HT1080 (cell line): Measurements from ENCODE around the gene GALNTL6. TPM values are rescaled to one million over a fixed set of nuclear protein-coding genes. Genes with fewer than 3 reads are reported as not detected.

Experiments
- DNase-seq: peaks from one replicate; pipeline ENCODE4 v3.0.0-alpha.2; 2015; ENCODE audit warnings: low read depth
- total RNA-seq: library from RNA; depleted of rRNA; stranded (reverse); fragments of >200 nt; shearing (Covaris generic); gene quantifications from 2 replicates; pipeline ENCODE4 v1.2.3, GENCODE V29; 2014

Gene GALNTL6
- total RNA-seq, 1 experiment from 2014 or later: not detected

DNA sequence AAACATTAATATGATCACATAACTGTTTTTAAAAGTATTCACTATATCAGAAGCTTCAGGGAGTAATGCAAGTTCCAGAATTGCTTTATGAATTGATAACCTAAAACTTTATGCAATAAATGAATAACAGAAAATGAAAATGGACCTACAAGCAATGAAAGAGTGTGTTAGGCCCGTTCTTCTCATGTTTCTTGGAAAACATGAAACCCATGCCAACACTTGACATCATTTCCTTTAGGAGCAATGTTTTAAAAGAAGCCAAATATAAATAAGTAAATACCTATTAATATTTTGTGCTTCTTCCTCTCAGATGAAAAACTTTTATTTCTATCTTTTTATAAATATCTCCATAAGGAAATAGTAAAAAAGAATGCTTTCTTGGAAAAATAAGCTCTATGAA, 1232.4 kb downstream of the GALNTL6 start:
- DNase-seq: no peak

DNA sequence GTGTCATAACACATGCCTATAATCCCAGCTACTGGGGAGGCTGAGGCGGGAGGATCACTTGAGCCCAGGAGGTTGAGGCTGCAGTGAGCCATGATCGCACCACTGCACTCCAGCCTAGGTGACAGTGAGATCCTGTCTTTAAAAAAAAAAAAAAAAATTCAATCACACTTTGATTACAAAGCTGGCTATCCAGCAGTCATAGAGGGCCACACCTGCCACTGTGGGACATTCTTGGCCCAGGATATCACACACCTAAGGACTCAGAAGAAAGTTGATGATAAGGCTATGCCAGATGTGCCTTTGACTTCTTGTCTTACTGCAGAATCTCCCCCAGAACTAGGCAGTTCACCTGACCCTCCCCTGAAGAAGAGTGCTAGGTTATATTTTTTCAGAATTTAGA, 1232.9 kb downstream of the GALNTL6 start:
- no peak for DNase-seq

DNA sequence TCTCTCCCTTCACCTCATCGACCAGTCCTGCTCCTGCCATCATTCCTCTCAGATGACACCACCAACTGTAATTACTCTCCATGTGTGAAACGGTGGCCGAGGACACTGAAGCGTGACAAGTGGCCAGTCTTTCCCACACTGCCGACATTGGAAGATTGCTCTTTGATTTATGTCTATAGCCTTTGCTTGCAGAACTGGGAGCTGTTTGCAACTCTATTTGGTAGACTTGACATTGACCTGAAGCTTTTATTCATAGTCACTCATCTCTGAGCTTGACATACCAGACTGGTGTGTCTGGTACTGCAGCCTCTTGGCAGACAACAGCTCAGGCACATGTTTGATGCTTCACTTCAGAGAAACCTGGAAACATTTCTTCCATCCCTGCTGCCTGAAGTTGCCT, 1233.6 kb downstream of the GALNTL6 start:
- DNase-seq: no peak

DNA sequence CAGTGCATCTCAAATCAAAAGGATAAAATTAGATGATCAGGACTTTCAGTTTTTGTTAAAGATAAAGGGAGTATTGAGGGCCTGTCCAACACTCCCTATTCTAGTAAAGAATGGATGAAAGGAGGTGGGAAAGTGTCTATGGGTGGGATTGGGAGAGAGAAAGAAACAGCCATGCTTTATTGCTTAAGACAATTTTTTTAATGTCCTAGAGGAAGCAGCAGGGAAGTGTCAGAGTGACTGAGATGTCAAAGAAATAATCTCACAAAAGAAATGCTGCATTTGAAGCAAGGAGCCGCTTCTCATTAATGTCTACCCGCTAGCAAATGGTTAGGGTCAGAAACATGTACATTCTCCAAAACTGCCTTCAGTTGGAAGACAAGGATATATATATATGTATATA, 1238.0 kb downstream of the GALNTL6 start:
- no peak for DNase-seq

DNA sequence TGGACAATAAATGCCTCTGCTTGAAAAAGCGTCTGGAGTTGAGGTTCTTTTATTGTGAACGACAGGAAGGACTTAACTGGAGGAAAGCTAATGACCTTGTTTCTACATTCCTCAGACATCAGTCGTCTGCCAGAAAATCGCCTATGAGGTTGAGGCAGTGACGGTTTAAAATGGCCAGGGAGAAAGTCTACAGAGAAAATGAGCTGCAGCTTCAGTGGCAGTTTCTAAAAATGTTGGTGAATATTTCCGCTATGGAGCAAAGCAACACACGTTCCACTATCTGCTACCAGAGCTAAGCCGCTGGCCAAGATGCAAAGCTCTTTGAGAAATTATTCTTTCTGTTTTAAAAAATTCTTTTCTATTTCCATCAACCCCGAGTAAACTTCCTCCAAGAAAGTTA, 1238.5 kb downstream of the GALNTL6 start:
- DNase-seq: no peak

DNA sequence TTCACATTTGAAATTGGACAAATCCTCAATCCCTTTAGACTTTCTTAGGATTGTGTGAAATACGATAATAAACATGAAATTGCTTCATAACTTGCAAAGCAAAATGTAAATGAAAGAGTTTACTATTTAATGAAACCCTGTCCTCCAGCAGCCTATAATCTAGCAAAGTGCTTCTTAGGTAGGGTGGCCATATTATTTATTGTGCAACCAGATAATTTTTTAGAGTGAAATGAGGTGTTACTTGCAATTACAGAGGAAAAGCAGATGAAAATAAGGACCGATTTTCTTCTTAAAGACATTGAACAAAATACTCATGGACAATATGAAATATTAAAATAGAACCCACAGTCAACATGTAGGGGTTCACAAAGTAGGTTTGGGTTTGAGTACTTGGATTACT, 1239.2 kb downstream of the GALNTL6 start:
- DNase-seq: no peak

DNA sequence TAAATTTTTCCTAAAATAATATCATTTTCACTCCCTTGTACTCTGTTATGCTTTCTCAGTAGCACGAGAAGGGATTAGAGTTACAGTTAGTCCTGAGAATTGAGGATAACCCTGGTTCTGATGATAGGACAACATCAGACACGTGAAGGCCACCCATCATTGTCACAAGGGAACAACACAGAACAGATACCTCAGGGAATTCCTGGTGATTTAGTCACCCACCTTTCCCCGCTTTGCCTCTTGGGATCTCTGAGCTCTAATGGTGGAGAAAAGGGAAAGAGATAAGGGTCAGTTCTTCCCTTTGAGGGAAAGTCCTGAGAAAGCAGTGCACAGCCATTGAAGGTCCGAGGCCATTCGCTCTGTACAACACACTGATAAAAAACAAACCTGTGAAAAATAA, 1243.1 kb downstream of the GALNTL6 start:
- no peak for DNase-seq

DNA sequence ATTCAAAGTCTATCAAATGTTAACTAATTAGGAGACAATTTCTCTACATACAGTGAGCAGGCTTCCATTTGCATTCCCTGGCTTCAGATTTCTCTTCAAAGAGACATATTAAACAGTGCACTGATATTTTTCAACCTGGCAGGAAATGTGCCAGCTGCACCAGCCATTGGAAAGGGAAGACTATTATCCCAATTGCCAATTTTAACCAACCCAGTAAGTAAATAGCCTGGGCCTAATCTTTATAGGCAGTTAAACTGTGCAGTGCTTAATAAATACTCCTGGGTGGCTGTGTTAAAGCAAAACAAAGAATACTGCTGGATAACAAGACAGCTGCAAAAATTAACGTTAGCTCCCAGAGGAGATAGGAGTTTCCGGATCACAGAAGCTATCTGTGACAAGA, 1243.5 kb downstream of the GALNTL6 start:
- DNase-seq: no peak

DNA sequence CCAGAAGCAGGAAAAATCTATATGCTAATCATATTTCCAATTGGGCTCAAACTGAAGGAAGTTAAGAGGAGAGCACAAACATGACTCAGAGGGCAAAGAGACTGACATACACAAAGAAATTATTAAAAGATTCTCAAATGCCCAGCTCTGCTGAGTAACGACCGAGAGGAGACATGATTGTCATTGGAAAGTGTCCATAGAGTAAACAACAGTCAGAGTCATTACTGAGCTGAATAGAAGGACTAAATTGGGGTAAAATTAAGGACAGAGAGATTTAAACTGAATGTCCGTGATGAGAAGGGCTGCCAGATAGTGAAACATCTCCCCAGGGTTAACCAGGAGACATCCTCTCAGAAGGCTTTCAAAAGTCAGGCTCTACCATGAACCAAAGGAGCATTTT, 1244.2 kb downstream of the GALNTL6 start:
- DNase-seq: peak; percentile 60

DNA sequence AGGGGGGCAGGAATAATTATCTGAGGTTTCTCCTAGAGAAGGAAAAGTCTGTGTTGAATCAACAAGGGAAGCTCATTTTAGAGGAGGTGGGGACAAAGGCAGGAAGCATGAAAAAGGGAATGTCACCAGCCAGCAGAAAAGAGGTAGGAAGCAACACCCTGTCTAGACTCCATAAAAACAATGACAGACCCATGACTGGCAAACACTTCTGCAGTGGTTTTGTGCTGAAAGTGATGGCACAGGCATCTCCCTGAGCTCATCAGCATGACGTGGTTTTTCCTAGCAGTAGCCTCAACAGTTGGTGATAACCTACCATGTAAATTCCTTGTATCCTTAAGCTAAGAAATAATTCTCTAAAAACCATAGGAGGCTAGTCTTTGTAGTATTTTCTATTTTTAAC, 1244.7 kb downstream of the GALNTL6 start:
- DNase-seq: peak; percentile 72

DNA sequence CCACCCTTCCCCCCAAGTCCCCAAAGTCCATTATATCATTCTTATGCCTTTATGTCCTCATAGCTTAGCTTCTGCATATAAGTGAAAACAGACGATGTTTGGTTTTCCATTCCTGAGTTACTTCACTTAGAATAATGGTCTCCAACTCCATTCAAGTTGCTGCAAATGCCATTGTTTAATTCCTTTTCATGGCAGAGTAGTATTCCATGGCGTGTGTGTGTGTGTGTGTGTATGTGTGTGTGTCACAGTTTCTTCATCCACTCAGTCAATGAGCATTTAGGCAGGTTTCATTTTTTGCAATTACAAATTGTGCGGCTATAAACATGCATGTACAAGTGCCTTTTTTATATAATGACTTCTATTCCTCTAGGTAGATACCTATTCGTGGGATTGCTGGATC, 1248.0 kb downstream of the GALNTL6 start:
- DNase-seq: no peak

DNA sequence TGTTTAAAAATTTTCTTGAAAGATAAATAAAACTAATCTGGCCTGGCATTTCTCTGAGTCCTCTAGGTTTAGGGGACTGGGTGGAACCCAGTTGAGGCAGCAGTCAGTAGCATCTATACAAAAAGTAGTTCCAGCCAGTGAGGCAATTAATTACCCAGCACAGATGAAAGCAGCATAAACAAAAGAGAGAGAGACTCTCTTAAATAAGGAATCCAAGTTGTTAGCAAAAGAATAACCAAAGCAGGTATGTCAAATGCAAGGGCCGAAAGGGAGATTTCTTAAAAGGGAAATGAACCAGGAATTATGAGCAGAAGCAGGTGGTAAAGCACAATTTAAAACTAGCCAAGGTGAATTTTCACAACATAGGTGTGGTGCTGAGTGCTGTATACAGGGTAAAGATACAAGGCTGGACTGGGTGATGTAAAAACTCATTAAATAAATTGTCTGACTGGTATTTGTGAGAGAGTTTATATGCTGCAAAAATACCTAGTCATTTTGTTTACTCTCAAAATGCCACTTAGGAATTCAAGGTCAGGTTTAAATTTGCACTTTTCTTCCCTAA, 1260.8 kb downstream of the GALNTL6 start:
- DNase-seq: no peak

DNA sequence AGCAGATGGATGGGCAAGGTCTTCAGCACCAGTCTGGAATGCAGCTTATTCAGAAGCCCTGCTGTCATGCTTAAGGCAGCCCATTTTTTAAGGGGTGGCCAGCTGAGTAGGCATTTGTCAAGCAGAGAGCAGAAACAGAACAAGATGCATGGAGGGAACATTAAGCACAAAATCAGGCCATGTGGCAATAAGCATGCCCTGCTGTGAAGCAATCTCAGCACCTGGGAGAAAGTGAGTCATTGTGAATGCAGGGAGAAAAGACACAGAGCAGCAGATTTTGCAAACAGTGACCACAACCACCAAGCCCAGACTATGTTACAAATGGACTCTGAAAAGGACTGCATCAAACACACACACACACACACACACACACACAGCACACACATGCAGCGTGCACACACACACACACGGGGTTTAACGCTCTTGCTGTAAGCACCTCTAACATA, 1261.3 kb downstream of the GALNTL6 start:
- peak; percentile 93 for DNase-seq

DNA sequence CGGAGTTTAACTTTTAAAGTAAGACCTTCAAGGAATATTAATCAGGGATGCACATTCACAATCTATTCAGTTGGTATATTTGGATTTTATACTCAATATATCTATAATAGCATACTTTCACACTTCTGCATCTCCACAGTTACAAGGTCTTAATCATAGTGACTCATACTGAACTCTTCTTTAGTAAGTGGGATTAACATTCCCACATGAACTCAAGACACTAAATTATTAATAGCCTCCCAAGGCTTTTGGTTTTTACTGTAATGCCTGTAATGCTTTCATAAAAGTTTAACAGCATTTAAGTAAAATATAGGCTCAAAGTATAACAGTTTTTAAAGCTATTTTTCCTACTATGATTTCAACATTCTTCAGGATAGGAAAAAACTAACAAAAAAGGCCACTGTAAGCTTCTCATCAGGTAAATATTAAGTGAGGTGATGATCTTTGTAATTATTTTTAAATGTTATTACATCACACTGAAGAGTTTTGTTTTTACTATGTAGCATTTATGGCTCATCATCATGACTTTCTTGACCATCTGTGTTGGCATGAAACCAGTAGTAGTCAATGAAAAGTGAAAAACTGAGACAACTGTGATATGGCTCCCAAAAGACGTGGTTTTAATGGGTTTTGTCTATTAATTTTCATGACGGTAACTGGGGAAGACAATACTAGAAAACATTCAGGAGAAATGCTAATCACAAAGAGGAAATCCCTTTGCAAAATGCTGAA, 1263.9 kb downstream of the GALNTL6 start:
- DNase-seq: peak; percentile 46

DNA sequence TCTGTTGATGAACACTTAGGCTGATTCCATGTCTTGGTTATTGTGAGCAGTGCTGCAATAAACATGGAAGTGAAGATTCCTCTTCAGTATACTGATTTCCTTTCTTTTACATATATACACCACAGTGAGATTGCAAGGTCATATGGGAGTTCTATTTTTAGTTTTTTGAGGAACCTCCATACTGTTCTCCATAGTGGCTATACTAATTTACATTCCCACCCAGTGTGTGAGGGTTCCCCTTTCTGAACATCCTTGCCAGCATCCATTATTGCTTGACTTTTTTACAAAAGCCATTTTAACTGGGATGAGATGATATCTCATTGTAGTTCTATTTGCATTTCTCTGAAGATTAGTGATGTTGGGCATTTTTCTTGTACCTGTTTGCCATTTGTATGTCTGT, 1274.9 kb downstream of the GALNTL6 start:
- no peak for DNase-seq
